Tibial nerve (tissue), 4 donors: ENCODE measurements around the gene ZCCHC7. TPM values are rescaled to one million over a fixed set of nuclear protein-coding genes. Genes with fewer than 3 reads are reported as not detected.
"Not testable (repeated sequence)": the region's sequence is repeated elsewhere in the genome, so short reads cannot be mapped to it uniquely, and the experiment has no call there.

Experiments
- DNase-seq, 2 donors: peaks; one replicate each; pipeline ENCODE4 v3.0.0-alpha.2; 2019; ENCODE audit warnings: low spot score in 2 of 2
- H3K27ac ChIP-seq, 4 donors: fragments of 200-600 bp; sonication (generic) in 3 of 4; one replicate each; pipeline ENCODE4 v1.5.1; 2017 to 2019; ENCODE audit warnings: mild to moderate bottlenecking in 1 of 4
- H3K27me3 ChIP-seq, 2 donors: fragments of 200-600 bp; sonication (generic) in 1 of 2; one replicate each; pipeline versions ENCODE4 v1.5.1 to v1.6.0; 2017 to 2019
- H3K36me3 ChIP-seq, 3 donors: fragments of 200-600 bp; sonication (generic); one replicate each; pipeline ENCODE4 v1.5.1; 2018 to 2019
- H3K4me1 ChIP-seq, 4 donors: fragments of 200-600 bp; sonication (generic) in 3 of 4; one replicate each; pipeline ENCODE4 v1.5.1; 2017 to 2019
- H3K4me3 ChIP-seq, 4 donors: fragments of 200-600 bp; sonication (generic) in 3 of 4; one replicate each; pipeline ENCODE4 v1.5.1; 2017 to 2019; ENCODE audit warnings: mild to moderate bottlenecking in 1 of 4, moderate library complexity in 1 of 4
- H3K9me3 ChIP-seq, 4 donors: fragments of 200-600 bp; sonication (generic) in 3 of 4; one replicate each; pipeline ENCODE4 v1.5.1; 2017 to 2019
- EP300 ChIP-seq, 2 donors: sonication (generic); formaldehyde crosslinking; IDR thresholded peaks; one replicate each; pipeline ENCODE4 v1.6.1; 2017; ENCODE audit warnings: antibody characterized with exemption in 2 of 2, mild to moderate bottlenecking in 1 of 2
- POLR2A ChIP-seq, 2 donors: fragments of 450-650 bp; IDR thresholded peaks; one replicate each; pipeline ENCODE4 v1.6.1; 2017; ENCODE audit warnings: antibody characterized with exemption in 2 of 2, mild to moderate bottlenecking in 2 of 2, moderate library complexity in 2 of 2
- WGBS, 2 donors: methylation state at CpG; one replicate each; pipeline ENCODE4 v1.1.5; 2018; 5-methylcytosine and 5-hydroxymethylcytosine counted together
- total RNA-seq, 4 donors: library from RNA; depleted of rRNA; stranded (reverse); fragments of >200 nt; gene quantifications; one replicate each; pipeline ENCODE4 v1.1.0, GENCODE V29; 2016
- TF ChIP-seq, protein P1 (sequence below), 5 experiments: fragments of 200-600 bp in 3 of 5; fragments of 450-650 bp in 2 of 5; sonication (generic) in 3 of 5; IDR thresholded peaks; one replicate each; pipeline ENCODE4 v1.5.1; 2016 to 2019; ENCODE audit warnings: antibody characterized with exemption in 5 of 5, mild to moderate bottlenecking in 3 of 5, moderate library complexity in 2 of 5

The ZCCHC7 gene
- total RNA-seq, 4 donors from 2014 or later: 11.8 to 24.7 (median 18.3) TPM

- 93 to 97% methylated on average over 1 of the region's 1 CpG for WGBS, 2 donors
- peaks cover 0 to 28% (median 0%) of the 10 kb centered on the region in 3 donors for H3K36me3 ChIP-seq
- no peak overlapping the region for H3K4me3 ChIP-seq
- H3K27ac ChIP-seq: no peak overlapping the region
- no peak for DNase-seq
- TF ChIP-seq, protein P1, sequence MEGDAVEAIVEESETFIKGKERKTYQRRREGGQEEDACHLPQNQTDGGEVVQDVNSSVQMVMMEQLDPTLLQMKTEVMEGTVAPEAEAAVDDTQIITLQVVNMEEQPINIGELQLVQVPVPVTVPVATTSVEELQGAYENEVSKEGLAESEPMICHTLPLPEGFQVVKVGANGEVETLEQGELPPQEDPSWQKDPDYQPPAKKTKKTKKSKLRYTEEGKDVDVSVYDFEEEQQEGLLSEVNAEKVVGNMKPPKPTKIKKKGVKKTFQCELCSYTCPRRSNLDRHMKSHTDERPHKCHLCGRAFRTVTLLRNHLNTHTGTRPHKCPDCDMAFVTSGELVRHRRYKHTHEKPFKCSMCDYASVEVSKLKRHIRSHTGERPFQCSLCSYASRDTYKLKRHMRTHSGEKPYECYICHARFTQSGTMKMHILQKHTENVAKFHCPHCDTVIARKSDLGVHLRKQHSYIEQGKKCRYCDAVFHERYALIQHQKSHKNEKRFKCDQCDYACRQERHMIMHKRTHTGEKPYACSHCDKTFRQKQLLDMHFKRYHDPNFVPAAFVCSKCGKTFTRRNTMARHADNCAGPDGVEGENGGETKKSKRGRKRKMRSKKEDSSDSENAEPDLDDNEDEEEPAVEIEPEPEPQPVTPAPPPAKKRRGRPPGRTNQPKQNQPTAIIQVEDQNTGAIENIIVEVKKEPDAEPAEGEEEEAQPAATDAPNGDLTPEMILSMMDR (IDR thresholded peaks at IDR 0.05): no peak
- TF ChIP-seq POLR2A (IDR thresholded peaks at IDR 0.05): no peak
- TF ChIP-seq EP300 (IDR thresholded peaks at IDR 0.05): no peak
- H3K4me1 ChIP-seq: peaks cover 0 to 10% (median 0%) of the 10 kb centered on the region in 4 donors
- H3K27me3 ChIP-seq: no peaks in the 10 kb centered on the region
- peaks cover 0 to 10% (median 0%) of the 10 kb centered on the region in 4 donors for H3K9me3 ChIP-seq
These were observed 80.1 kb downstream of the ZCCHC7 start for GRCh38 chr9:37200433-37201005.

- WGBS, 2 donors: 72 to 77% methylated on average over 1 of the region's 1 CpG
- Histone ChIP-seq H3K27me3 (no peaks in the 10 kb centered on the region), H3K36me3 (peaks cover 0 to 35% (median 0%) of the 10 kb centered on the region in 3 donors), H3K9me3 (peaks cover 0 to 10% (median 0%) of the 10 kb centered on the region in 4 donors), H3K27ac (no peak overlapping the region), H3K4me3 (no peak overlapping the region), H3K4me1 (peaks cover 0 to 10% (median 0%) of the 10 kb centered on the region in 4 donors)
- no peak for DNase-seq
- TF ChIP-seq EP300 (IDR thresholded peaks at IDR 0.05) (no peak), POLR2A (IDR thresholded peaks at IDR 0.05) (no peak)
- TF ChIP-seq, protein P1 (IDR thresholded peaks at IDR 0.05): no peak
These were observed 81.2 kb downstream of the ZCCHC7 start for GRCh38 chr9:37201581-37201980.

DNA sequence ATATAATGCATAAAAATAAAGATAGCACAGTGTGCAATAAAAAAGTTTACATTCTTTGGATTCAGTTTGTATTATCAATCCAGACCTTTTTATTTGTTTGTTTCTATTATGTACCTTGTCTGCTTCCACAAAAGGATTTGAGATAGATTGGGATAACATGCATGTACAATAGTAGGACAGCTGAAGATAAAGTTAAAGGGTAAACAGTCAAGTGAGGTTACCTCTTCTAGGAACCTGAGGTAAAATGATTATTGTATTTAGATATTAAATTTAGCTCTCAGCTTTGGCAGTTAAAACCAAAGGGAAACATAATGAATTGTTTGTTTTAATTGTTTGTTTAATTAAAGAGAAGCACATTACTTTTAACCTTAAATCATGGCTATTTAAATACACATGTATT, 81.7 kb downstream of the ZCCHC7 start:
- TF ChIP-seq POLR2A (IDR thresholded peaks at IDR 0.05): no peak
- TF ChIP-seq, protein P1 (IDR thresholded peaks at IDR 0.05): no peak
- TF ChIP-seq EP300 (IDR thresholded peaks at IDR 0.05): no peak
- H3K4me1 ChIP-seq: peaks cover 0 to 10% (median 0%) of the 10 kb centered on the region in 4 donors
- H3K27me3 ChIP-seq: no peaks in the 10 kb centered on the region
- no peak overlapping the region for H3K27ac ChIP-seq
- peaks cover 0 to 40% (median 0%) of the 10 kb centered on the region in 3 donors for H3K36me3 ChIP-seq
- DNase-seq: no peak
- H3K9me3 ChIP-seq: peaks cover 0 to 10% (median 0%) of the 10 kb centered on the region in 4 donors
- H3K4me3 ChIP-seq: no peak overlapping the region

DNA sequence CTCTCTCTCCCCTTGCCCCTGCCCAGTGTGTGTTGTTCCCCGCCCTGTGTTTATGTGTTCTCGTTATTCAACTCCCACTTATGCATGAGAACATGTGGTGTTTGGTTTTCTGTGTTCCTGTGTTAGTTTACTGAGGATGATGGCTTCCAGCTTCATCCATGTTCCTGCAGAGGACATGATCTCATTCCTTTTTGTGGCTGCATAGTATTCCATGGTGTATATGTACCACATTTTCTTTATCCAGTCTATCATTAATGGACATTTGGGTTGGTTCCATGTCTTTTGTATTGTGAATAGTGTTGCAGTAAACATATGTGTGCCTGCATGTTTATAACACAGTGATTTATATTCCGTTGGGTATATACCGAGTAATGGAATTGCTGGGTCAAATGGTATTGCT, 83.1 kb downstream of the ZCCHC7 start:
- 95 to 97% methylated on average over 4 of the region's 4 CpGs for WGBS, 2 donors
- H3K27ac ChIP-seq, H3K4me3 ChIP-seq, H3K27me3 ChIP-seq, H3K9me3 ChIP-seq, DNase-seq, H3K4me1 ChIP-seq: not testable (repeated sequence)
- peaks cover 0 to 50% (median 0%) of the 10 kb centered on the region in 3 donors for H3K36me3 ChIP-seq

DNA sequence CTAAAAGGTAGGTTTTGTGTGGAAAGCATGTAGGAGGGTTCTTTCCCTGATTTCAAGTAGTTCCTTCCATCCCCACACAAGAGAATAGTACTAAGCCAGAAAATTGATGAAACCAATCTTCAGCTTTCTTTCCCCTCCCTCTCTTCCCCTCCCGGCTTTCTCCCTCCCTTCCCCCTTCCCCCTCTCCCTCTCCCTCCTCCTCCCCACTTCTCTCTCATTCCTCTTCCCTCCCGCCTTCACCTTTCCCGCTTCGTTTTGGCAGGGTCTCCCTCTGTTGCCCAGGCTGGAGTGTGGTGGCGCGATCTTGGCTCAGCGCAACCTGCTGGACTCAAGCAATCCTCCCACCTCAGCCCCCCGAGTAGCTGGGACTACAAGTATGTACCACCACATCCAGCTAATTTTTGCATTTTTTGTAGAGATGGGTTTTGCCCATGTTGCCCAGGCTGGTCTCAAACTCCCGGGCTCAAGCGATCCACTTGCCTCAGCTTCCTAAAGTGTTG, 85.8 kb downstream of the ZCCHC7 start:
- peaks cover 0 to 4% (median 0%) of the 10 kb centered on the region in 4 donors for H3K4me1 ChIP-seq
- no peak overlapping the region for H3K4me3 ChIP-seq
- H3K27ac ChIP-seq: no peak overlapping the region
- DNase-seq: no peak
- H3K27me3 ChIP-seq: no peaks in the 10 kb centered on the region
- WGBS, 2 donors: 93 to 96% methylated on average over 10 of the region's 10 CpGs
- H3K36me3 ChIP-seq: peaks cover 0 to 51% (median 0%) of the 10 kb centered on the region in 3 donors
- TF ChIP-seq, protein P1 (IDR thresholded peaks at IDR 0.05): no peak
- H3K9me3 ChIP-seq: peaks cover 0 to 10% (median 0%) of the 10 kb centered on the region in 4 donors
